ENCODE measurements around the gene TMEM54. TPM values are rescaled to one million over a fixed set of nuclear protein-coding genes. Genes with fewer than 3 reads are reported as not detected.

Gene TMEM54
- total and polyA plus RNA-seq, 2 of the 13 experiments (the other 11 are each of a cell fraction or from before 2014, with no cell fraction given): 2.5 to 2.9 TPM

- TF ChIP-seq ZUFSP (CRISPR knock-in tag; IDR thresholded peaks at IDR 0.05; ENCODE audit: borderline replicate concordance) (no peak), RFXANK (CRISPR knock-in tag; IDR thresholded peaks at IDR 0.05) (no peak), ZNF274 (CRISPR knock-in tag; IDR thresholded peaks at IDR 0.05) (no peak), STAT5B (CRISPR knock-in tag; IDR thresholded peaks at IDR 0.05) (no peak), ZNF264 (CRISPR knock-in tag; IDR thresholded peaks at IDR 0.05) (no peak), GMEB2 (CRISPR knock-in tag; IDR thresholded peaks at IDR 0.05; ENCODE audit: low read depth) (no peak)
Measured at GRCh38 chr1:32910319-32910718, 9.1 kb upstream of the TMEM54 start (continued).

GRCh38 chr1:32907435-32907834 lies 6.2 kb upstream of the TMEM54 start:
- 11% methylated on average over 4 of the region's 4 CpGs for WGBS (ENCODE audit: low lambda C conversion rate)
- no peaks in the 10 kb centered on the region for H3K36me3 ChIP-seq (replicated peaks in 1 of 2; ENCODE audit: control insufficient read depth in 1 of 2, insufficient read depth in 2 of 2, low read length in 2 of 2)
- BruUV-seq (replicated peaks): no TSS peak
- H3K4me3 ChIP-seq (replicated peaks in 1 of 3; ENCODE audit: insufficient read depth in 1 of 3, low read depth in 2 of 3, low read length in 3 of 3): no peak overlapping the region
- H3K79me2 ChIP-seq (ENCODE audit: insufficient read depth, low read length): no peaks in the 10 kb centered on the region
- ATAC-seq (no peak), FAIRE-seq (no peak), DNase-seq (ENCODE audit: low spot score) (no peak)
- intact Hi-C loops (cut with micrococcal nuclease; ENCODE audit: unreplicated experiment): no loop called here
- H2AFZ ChIP-seq (ENCODE audit: low read length): no peak overlapping the region
- no peak overlapping the region for H3K27ac ChIP-seq (ENCODE audit: extremely low read length, insufficient read depth, low read length)
- POLR2A ChIA-PET: no interaction called here
- 0 out of 2 replicates have a peak, but pooled peaks cover 7% of the 10 kb centered on the region for H3K4me1 ChIP-seq (ENCODE audit: insufficient read depth, low read length)
- no peaks in the 10 kb centered on the region for H3K9me3 ChIP-seq (ENCODE audit: low read length)
- no peak overlapping the region for H3K4me2 ChIP-seq (ENCODE audit: low read depth, low read length)
- CTCF ChIA-PET (ENCODE audit: low intra/inter-chr PET ratio, low total read pairs): no interaction called here
- no peak overlapping the region for H3K9ac ChIP-seq (ENCODE audit: insufficient read depth, low read depth, low read length)
- in situ Hi-C loops (cut with HindIII; ENCODE audit: extremely low pct_ligation_motif_present, low pct_unique_long_range_greater_than_20kb): no loop called here
- H3K27me3 ChIP-seq (ENCODE audit: control insufficient read depth in 1 of 2, insufficient read depth in 2 of 2, low read length in 2 of 2): peaks cover 0 to 12% of the 10 kb centered on the region in 2 experiments; a peak in 4 of 5 replicates
- H4K20me1 ChIP-seq (ENCODE audit: insufficient read depth, low read length): no peaks in the 10 kb centered on the region
- TF ChIP-seq BORCS8-MEF2B (CRISPR knock-in tag; IDR thresholded peaks at IDR 0.05) (no peak), SP140L (CRISPR knock-in tag; IDR thresholded peaks at IDR 0.05; ENCODE audit: borderline replicate concordance) (no peak), ZNF543 (CRISPR knock-in tag; IDR thresholded peaks at IDR 0.05) (no peak), NRL (CRISPR knock-in tag; IDR thresholded peaks at IDR 0.05; ENCODE audit: borderline replicate concordance) (no peak), JUNB (CRISPR knock-in tag; IDR thresholded peaks at IDR 0.05; ENCODE audit: borderline replicate concordance) (no peak), KDM1A (CRISPR knock-in tag; IDR thresholded peaks at IDR 0.05) (no peak), ZNF234 (CRISPR knock-in tag; conservative IDR thresholded peaks at IDR 0.05) (no peak), HNF1B (CRISPR knock-in tag; IDR thresholded peaks at IDR 0.05) (no peak), ISL2 (CRISPR knock-in tag; IDR thresholded peaks at IDR 0.05) (no peak), ELK4 (CRISPR knock-in tag; IDR thresholded peaks at IDR 0.05; ENCODE audit: borderline replicate concordance) (no peak), ZNF124 (CRISPR knock-in tag; IDR thresholded peaks at IDR 0.05) (no peak), FOSL1 (CRISPR knock-in tag; IDR thresholded peaks at IDR 0.05; ENCODE audit: borderline replicate concordance) (no peak), RBFOX2 (IDR thresholded peaks at IDR 0.05; ENCODE audit: low read depth, low read length) (no peak), TAF15 (IDR thresholded peaks at IDR 0.05; ENCODE audit: low read depth, low read length, poor library complexity, severe bottlenecking) (no peak)
